HepG2 (cell line): ENCODE results near the gene NUDT22.

Experiments
- ATF1 ChIP-seq: IDR thresholded peaks from 2 replicates; pipeline ENCODE4 v1.6.1; 2016; ENCODE audit warnings: mild to moderate bottlenecking, control low read depth
- KDM6A ChIP-seq: IDR thresholded peaks from 2 replicates; pipeline ENCODE4 v1.6.1; 2016; ENCODE audit warnings: low read depth
- MTF1 ChIP-seq: sonication (generic); formaldehyde crosslinking; IDR thresholded peaks from 2 replicates; pipeline ENCODE4 v1.5.0; 2020; ENCODE audit warnings: missing genetic modification reagents
- NFKB2 ChIP-seq: sonication (generic); formaldehyde crosslinking; IDR thresholded peaks from 2 replicates; pipeline ENCODE4 v1.4.0; 2020; ENCODE audit warnings: missing genetic modification reagents, borderline replicate concordance
- POLR2AphosphoS5 ChIP-seq: IDR thresholded peaks from 2 replicates; pipeline ENCODE4 v1.6.1; 2012; ENCODE audit warnings: low read depth, low read length
- RBAK ChIP-seq: sonication (generic); formaldehyde crosslinking; IDR thresholded peaks from 2 replicates; pipeline ENCODE4 v1.5.1; 2020; ENCODE audit warnings: mild to moderate bottlenecking, missing genetic modification reagents
- SALL2 ChIP-seq: sonication (generic); formaldehyde crosslinking; IDR thresholded peaks from 2 replicates; pipeline ENCODE4 v1.8.1; 2023; ENCODE audit warnings: mild to moderate bottlenecking, missing genetic modification reagents, inconsistent platforms
- ZBTB26 ChIP-seq: IDR thresholded peaks from 2 replicates; pipeline ENCODE4 v1.6.1; 2016; ENCODE audit warnings: missing compliant biosample characterization, missing genetic modification reagents, borderline replicate concordance
- ZNF781 ChIP-seq: sonication (generic); formaldehyde crosslinking; IDR thresholded peaks from 2 replicates; pipeline ENCODE4 v1.5.1; 2020; ENCODE audit warnings: borderline replicate concordance, mild to moderate bottlenecking, missing genetic modification reagents; ENCODE audit errors: not compliant biosample characterization
- TF ChIP-seq, protein P1 (sequence below), 2 experiments: IDR thresholded peaks; 2 replicates each; pipeline ENCODE4 v1.6.1; 2011 to 2012; ENCODE audit warnings: low read length in 2 of 2, borderline replicate concordance in 1 of 2, low read depth in 1 of 2, mild to moderate bottlenecking in 1 of 2, moderate library complexity in 1 of 2

DNA sequence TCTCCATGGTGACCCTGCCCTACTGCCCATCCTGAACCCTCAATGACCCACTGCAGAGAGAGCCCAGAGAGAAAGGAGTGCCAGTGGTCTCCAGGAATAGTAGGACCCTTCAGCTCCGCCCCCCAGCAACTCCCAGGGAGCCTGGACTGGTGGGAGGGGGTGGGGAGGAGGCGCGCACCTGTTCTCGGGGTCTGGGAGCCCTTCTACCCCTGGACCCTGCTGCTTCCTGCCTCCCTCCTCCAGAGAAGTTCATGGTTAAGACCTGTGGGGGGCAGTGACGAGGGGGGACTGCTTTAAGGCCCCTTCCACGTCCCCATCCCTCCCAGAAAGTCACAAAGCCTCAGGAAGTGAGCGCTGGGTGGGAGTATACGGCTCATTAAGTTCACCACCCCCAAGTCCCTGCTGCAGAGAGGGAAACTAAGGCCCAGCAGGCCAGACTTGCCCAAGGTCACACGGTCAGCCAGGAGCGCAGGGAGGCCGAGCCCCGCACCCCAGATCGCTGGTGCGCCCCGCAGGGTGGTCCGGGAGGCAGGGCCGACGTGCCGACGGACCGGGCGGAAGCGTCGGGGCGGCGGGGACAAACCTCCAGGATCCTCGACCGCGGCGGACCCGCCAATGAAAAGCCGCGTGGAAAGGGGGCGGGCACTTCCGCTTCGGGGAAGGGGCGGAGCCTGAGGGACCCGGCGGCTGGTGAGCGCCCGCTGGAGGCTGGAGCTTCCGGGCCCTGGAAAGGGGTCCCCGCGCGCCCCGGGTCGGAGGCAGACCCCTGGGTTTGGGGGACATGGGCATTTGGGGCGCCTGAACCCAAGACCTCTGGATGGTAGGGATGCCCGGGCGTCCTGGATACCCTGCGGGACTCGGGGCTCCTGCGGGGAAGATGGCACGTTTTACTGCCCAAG lies at the start of gene NUDT22, which contains the start of gene TRPT1:
- TF ChIP-seq SALL2 (CRISPR knock-in tag) (peak; percentile 64), MTF1 (CRISPR knock-in tag) (no peak), NFKB2 (peak; percentile 6; the same call in 1 of the 2 replicates), ZNF781 (no peak), KDM6A (CRISPR knock-in tag) (no peak), POLR2AphosphoS5 (peak; percentile 82), ATF1 (CRISPR knock-in tag) (no peak), RBAK (no peak), ZBTB26 (CRISPR knock-in tag) (no peak)
- TF ChIP-seq, protein P1, sequence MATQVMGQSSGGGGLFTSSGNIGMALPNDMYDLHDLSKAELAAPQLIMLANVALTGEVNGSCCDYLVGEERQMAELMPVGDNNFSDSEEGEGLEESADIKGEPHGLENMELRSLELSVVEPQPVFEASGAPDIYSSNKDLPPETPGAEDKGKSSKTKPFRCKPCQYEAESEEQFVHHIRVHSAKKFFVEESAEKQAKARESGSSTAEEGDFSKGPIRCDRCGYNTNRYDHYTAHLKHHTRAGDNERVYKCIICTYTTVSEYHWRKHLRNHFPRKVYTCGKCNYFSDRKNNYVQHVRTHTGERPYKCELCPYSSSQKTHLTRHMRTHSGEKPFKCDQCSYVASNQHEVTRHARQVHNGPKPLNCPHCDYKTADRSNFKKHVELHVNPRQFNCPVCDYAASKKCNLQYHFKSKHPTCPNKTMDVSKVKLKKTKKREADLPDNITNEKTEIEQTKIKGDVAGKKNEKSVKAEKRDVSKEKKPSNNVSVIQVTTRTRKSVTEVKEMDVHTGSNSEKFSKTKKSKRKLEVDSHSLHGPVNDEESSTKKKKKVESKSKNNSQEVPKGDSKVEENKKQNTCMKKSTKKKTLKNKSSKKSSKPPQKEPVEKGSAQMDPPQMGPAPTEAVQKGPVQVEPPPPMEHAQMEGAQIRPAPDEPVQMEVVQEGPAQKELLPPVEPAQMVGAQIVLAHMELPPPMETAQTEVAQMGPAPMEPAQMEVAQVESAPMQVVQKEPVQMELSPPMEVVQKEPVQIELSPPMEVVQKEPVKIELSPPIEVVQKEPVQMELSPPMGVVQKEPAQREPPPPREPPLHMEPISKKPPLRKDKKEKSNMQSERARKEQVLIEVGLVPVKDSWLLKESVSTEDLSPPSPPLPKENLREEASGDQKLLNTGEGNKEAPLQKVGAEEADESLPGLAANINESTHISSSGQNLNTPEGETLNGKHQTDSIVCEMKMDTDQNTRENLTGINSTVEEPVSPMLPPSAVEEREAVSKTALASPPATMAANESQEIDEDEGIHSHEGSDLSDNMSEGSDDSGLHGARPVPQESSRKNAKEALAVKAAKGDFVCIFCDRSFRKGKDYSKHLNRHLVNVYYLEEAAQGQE (IDR thresholded peaks at IDR 0.05; ENCODE audit: borderline replicate concordance in 1 of 2, low read depth in 1 of 2, low read length in 2 of 2) = no peak
